Right cardiac atrium (tissue), 5 donors: ENCODE measurements around the gene PPP1R14C. TPM values are rescaled to one million over a fixed set of nuclear protein-coding genes. Genes with fewer than 3 reads are reported as not detected.
"Not testable (repeated sequence)": the region's sequence is repeated elsewhere in the genome, so short reads cannot be mapped to it uniquely, and the experiment has no call there.

ENCODE experiments used
- ATAC-seq, 2 donors: fragments of 200-7000 bp; cut with Tn5 transposase; one replicate each; pipeline versions ENCODE4 v1.8.0 to v1.9.1; 2020; ENCODE audit warnings: moderate library complexity in 2 of 2, mild to moderate bottlenecking in 1 of 2
- DNase-seq, 3 donors: peaks; one replicate each; pipeline ENCODE4 v3.0.0-alpha.2; 2020
- H3K27ac ChIP-seq: one replicate; pipeline ENCODE4 v1.5.1; 2013; ENCODE audit warnings: mild to moderate bottlenecking, low read length, control low read depth, moderate library complexity
- H3K27me3 ChIP-seq: one replicate; pipeline ENCODE4 v1.6.1; 2013; ENCODE audit not compliant: control insufficient read depth, insufficient read depth
- H3K4me1 ChIP-seq: one replicate; pipeline ENCODE4 v1.6.1; 2013; ENCODE audit warnings: low read length; ENCODE audit not compliant: control insufficient read depth, insufficient read depth
- H3K4me3 ChIP-seq: one replicate; pipeline ENCODE4 v1.5.1; 2013; ENCODE audit warnings: low read length, control low read depth
- H3K9me3 ChIP-seq: one replicate; pipeline ENCODE4 v1.6.1; 2013; ENCODE audit warnings: low read length; ENCODE audit not compliant: control insufficient read depth
- WGBS: extraction: QIAGEN DNeasy Blood & Tissue Kit; methylation state at CpG from one replicate; pipeline ENCODE4 v1.1.7; 2013; 5-methylcytosine and 5-hydroxymethylcytosine counted together
- intact Hi-C, 4 donors: fragments of 100-400 bp; cut with DNase I; formaldehyde crosslinking; loops; one replicate each; pipeline versions ENCODE4 v1.11.0 to v1.14.0; 2022 to 2023
- polyA plus RNA-seq: library from polyadenylated mRNA; stranded (reverse); fragments of 200-250 nt; gene quantifications from one replicate; pipeline ENCODE4 v1.2.3, GENCODE V29; 2013
- total RNA-seq, 4 donors: library from RNA; stranded (reverse); fragmentation: NEBNext Ultra II Directional; extraction: Animal tissue kit (Norgen Biotek cat#: 25700); gene quantifications; one replicate each; pipeline ENCODE4 v1.2.1, GENCODE V29; 2021
- donor health status: healthy with polysubstance abuse.
- donor health status: DM: no; HTN: yes; CAD: no.
- donor health status: DM: no; HTN: no; CAD: no.
- donor health status: DM: no; HTN: yes; CAD: no; lungs with severe emphysema.
- donor health status: DM: yes; HTN: yes; CAD: no.

The PPP1R14C gene
- total and polyA plus RNA-seq, 5 donors, result 90.7 to 170 (median 102) TPM

DNA sequence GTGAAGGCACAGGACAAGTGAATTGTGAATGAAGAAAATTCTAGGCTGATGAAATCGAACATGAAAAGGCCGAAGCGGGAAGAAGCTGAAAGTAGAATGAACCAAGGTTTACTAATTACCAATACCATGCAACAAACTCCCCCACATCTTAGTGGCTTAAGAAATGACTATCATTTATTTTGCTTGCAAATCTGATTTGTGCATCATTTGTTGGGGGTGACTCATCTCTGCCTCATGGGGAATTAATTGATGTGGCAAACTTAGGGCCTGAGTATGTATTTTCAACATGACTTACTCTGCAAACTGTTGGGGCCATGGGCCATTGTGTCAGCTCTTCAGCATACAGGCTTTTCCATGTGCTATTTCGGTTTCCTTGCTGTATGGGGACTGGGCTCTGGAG, 26.8 kb downstream of the PPP1R14C start:
- Histone ChIP-seq H3K4me3 (no peak overlapping the region), H3K27me3 (no peaks in the 10 kb centered on the region), H3K9me3 (no peaks in the 10 kb centered on the region), H3K27ac (no peak overlapping the region), H3K4me1 (peaks cover 2% of the 10 kb centered on the region)
- DNase-seq (no peak), ATAC-seq (no peak)
- 79% methylated on average over 4 of the region's 4 CpGs for WGBS
- intact Hi-C loops, result no loop called here

DNA sequence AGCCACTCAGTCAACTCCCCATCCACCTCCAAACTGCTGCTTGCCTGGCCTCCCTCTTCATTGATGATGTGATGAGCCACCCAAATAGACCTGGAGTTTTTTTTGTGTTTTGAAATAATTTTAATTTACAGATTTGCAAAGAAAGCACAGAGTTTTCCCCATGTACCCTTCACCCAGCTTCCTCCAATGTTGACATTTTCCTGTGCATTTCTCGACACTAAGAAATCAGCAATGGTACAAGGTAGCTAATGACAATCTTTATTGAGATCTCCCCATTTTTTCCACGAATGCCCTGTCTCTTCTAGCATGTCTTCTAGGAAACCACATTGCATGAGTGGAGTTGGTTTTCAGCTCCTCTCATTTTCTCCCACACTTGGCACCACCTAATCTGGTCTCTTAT, 30.1 kb downstream of the PPP1R14C start:
- intact Hi-C loops, result no loop called here
- 74% methylated on average over 2 of the region's 2 CpGs for WGBS
- DNase-seq (no peak), ATAC-seq (no peak)
- no peak overlapping the region for H3K4me3 ChIP-seq
- H3K9me3 ChIP-seq, result no peaks in the 10 kb centered on the region
- no peak overlapping the region for H3K27ac ChIP-seq
- H3K27me3 ChIP-seq, result no peaks in the 10 kb centered on the region
- peaks cover 5% of the 10 kb centered on the region for H3K4me1 ChIP-seq

DNA sequence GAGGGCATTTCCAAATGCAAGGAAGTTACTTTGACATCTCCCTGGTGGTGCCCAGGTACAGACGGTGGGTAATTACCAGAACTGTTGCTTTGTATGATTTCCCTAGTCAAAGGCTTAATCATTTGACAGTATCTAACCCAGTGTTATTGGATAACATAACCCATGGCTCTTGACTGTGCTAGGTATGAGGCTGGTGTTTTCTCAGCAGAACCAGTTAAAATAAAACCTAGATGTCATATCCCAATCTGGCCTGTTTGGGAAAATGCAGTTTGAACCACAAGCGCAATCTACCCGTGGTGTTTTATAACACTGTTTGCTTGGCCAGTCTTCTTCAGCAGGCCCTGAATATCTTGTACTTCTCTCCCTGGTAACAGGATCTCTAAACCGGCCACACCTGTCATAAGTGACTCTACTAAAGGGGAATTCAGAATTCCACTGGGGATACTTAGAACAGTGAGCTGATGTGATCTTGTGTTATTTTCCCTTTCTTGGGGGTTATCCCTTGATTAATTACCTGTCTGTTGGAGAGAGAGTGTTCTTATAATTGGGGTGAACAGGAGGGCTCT, 32.8 kb downstream of the PPP1R14C start:
- H3K9me3 ChIP-seq, result no peaks in the 10 kb centered on the region
- intact Hi-C loops, result no loop called here
- peak overlapping the region; percentile 71 for H3K27ac ChIP-seq
- H3K27me3 ChIP-seq, result no peaks in the 10 kb centered on the region
- H3K4me3 ChIP-seq, result no peak overlapping the region
- H3K4me1 ChIP-seq, result peaks cover 5% of the 10 kb centered on the region
- peak in 1 of 2 donors; percentile 5 for ATAC-seq
- 73% methylated on average over 4 of the region's 4 CpGs for WGBS
- no peak for DNase-seq

DNA sequence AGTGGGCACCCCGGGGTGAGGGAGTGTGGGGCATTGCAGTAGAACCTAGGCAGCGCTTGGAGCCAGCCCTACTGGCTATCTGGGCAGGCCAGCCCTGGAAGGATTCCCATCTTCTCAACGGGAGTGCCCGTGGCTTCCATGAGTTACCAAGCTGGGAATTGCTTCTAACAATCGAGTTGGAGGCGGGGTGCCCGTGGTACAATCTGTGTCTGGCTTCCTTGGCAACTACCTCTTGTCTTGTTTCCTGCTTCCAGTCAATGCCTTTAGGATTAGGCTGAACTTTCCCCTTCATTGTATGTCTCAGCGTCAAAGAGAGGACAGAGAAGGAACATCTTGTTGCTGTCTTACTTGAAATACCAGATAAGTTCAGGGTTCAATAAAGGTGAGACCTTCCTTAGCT, 33.3 kb downstream of the PPP1R14C start:
- Histone ChIP-seq H3K4me1 (peaks cover 5% of the 10 kb centered on the region), H3K27me3 (no peaks in the 10 kb centered on the region), H3K9me3 (no peaks in the 10 kb centered on the region), H3K27ac (peak overlapping the region; percentile 71), H3K4me3 (no peak overlapping the region)
- intact Hi-C loops, result no loop called here
- peak; percentile 54 to 82 (median 68) for DNase-seq
- WGBS, result 49% methylated on average over 8 of the region's 8 CpGs
- peak; percentile 66 to 71 for ATAC-seq

DNA sequence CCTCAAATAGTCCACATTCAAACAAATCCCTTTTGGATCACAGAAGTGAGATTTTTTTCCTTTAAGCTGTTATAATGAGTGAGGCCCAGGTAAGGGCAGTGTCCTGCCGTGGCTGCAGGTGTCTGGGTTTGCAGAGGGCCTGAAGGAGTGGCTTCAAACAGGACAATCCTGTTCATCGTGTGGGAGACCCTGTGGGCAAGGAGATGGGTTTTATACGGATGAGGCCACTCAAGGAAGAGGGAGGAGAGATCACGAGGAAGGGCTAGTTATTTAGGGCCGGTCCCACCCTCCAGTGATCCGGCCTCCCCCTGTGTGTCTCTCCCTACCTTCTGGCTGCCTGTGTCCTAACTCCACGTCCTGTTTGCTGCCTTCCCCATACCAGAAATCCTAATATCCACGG, 33.8 kb downstream of the PPP1R14C start:
- ATAC-seq, result peak; percentile 25 to 38
- peaks cover 5% of the 10 kb centered on the region for H3K4me1 ChIP-seq
- 56% methylated on average over 8 of the region's 8 CpGs for WGBS
- H3K27me3 ChIP-seq, result no peaks in the 10 kb centered on the region
- no peaks in the 10 kb centered on the region for H3K9me3 ChIP-seq
- no peak overlapping the region for H3K4me3 ChIP-seq
- H3K27ac ChIP-seq, result peak overlapping the region; percentile 82
- intact Hi-C loops, result no loop called here
- no peak for DNase-seq

DNA sequence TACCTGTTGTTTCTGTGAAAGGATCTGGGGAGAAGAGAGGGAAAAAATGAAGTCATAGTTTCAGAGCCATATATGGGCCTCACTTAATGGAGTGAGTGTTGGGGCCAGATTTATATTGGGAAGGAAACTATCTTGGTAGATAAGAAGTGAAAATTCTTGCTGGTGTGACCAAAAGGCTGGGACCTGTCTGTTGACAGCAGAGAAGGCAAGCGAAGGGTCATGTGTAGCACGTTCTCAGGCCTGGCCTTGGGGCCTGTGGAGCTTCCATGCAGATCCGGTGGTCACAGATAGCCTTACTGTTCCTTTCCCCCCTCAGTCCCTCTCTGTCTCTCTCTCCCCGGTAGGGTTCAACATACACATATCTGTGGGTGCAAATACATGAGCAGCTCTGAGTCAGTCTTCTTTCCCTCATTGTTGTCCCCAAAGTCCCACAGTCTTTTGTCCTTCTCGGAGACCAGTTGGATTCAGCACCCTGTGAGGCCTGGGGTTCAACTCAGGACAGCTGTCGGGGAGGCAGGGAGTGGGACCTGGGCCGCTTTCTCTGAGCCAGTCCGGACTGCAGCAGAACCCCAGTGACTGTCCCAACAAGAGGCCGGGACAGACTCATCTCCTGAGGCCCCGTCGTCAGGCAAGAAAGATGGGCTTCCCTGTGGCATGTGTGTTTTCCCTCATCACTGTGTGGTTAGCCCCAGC, 34.6 kb downstream of the PPP1R14C start:
- Histone ChIP-seq H3K27me3 (no peaks in the 10 kb centered on the region), H3K4me1 (peaks cover 5% of the 10 kb centered on the region), H3K27ac (peak overlapping the region; percentile 82), H3K9me3 (no peaks in the 10 kb centered on the region), H3K4me3 (no peak overlapping the region)
- ATAC-seq, result peak; percentile 76 to 78
- 64% methylated on average over 11 of the region's 11 CpGs for WGBS
- DNase-seq, result peak in 2 of 3 donors; percentile 57 to 69
- intact Hi-C loops, result no loop called here

DNA sequence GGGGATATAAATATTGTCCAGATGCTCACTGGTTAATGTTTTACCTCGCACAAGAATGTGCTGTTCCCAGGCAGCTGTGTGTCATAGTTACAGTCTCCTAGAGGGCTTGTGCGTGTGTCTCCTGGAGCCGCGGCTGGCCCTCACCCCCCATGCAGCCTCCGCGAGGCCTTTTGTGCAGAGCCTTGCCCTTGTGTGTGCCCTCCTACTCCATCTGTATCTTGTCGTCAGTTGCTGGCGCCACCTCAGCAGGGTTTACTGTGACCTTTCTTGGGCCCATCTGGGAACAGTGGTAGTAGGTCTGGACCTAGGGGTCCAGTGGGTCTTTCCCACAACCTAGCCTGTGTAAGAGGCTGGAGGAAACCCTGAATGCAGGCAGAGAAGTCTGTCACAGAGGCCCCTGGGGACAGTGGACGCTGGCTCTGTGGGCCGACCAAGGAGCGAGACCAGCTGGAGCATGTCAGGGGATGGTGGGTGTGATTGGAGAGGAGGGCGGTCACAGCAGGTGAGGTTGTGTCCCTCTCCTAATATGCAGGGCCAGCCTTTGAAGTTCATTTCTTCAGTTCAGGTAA, 35.2 kb downstream of the PPP1R14C start:
- peak in 2 of 3 donors; percentile 39 to 66 for DNase-seq
- ATAC-seq, result peak; percentile 61 to 78

DNA sequence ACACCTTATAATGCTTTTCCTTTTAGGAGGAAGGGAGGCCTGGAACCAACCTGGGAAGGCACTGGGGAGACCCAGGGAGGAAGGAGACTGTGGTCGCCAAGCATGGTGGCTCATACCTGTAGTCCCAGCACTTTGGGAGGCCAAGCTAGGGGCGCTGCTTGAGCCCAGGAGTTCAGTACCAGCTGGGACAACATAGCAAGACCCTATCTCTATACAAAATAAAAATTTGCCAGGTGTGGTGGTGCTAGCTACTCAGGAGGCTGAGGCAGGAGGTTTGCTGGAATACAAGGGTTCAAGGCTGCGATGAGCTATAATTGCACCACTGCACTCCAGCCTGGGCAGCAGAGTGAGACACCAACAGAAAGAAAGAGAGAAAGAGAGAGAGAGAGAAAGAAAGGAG, 36.2 kb downstream of the PPP1R14C start:
- DNase-seq (no peak), ATAC-seq (no peak)
- Histone ChIP-seq H3K9me3 (no peaks in the 10 kb centered on the region), H3K27me3 (no peaks in the 10 kb centered on the region), H3K4me3 (no peak overlapping the region), H3K27ac (peak overlapping the region; percentile 47), H3K4me1 (peaks cover 5% of the 10 kb centered on the region)
- intact Hi-C loops, result no loop called here
- WGBS, result 99% methylated on average over 3 of the region's 3 CpGs

More for the DNA sequence above, 35.2 kb downstream of the PPP1R14C start:
- H3K9me3 ChIP-seq, result no peaks in the 10 kb centered on the region
- H3K27me3 ChIP-seq, result no peaks in the 10 kb centered on the region
- peak overlapping the region; percentile 63 for H3K27ac ChIP-seq
- 52% methylated on average over 12 of the region's 12 CpGs for WGBS
- H3K4me3 ChIP-seq, result no peak overlapping the region
- intact Hi-C loops, result no loop called here
- H3K4me1 ChIP-seq, result peaks cover 5% of the 10 kb centered on the region

DNA sequence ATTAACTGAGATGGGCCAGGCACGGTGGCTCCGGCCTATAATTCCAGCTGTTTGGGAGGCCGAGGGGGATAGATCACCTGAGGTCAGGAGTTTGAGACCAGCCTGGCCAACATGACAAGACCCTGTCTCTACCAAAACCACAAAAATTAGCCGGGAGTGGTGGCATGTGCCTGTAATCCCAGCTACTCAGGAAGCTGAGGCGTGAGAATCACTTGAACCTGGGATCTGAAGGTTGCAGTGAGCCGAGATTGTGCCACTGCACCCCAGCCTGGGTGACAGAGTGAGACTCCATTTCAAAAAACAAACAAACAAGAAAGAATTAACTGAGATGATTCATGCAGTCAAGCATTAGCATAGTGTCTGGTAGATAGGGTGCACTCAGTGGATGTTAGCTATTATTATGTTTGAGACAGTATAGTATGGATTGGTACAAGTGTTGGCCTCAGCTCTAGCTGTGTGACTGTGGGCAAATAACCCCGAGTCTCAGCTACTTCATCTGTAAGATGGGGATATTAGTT, 37.1 kb downstream of the PPP1R14C start:
- WGBS, result 74% methylated on average over 7 of the region's 7 CpGs
- intact Hi-C loops, result not testable (repeated sequence)

DNA sequence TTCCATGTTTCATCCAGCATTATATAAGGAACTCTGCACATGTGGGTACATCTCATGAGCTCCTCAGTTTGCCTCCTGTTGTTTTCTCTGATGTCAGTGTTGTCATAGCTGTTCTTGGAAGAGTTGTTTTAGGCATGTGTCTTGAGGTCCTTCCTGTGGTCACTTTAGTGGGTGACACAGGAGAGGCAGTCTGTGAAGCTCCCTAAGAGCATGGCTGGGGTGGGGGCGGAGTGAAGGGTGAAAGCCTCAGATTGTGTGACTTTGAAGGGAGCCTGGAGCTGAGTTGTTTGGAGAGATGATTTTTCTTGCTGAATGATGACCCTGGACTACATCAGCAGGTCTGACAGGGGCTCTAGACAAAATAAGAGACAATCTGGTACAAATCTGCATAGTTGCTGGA, 37.7 kb downstream of the PPP1R14C start:
- ATAC-seq (no peak), DNase-seq (no peak)
- intact Hi-C loops, result no loop called here
- no peaks in the 10 kb centered on the region for H3K9me3 ChIP-seq
- no peaks in the 10 kb centered on the region for H3K27me3 ChIP-seq
- H3K4me3 ChIP-seq, result no peak overlapping the region
- WGBS, result 89% methylated on average over 1 of the region's 1 CpG
- peaks cover 5% of the 10 kb centered on the region for H3K4me1 ChIP-seq
- H3K27ac ChIP-seq, result peak overlapping the region; percentile 74

More for the DNA sequence above, 37.1 kb downstream of the PPP1R14C start:
- H3K9me3 ChIP-seq, DNase-seq, H3K4me1 ChIP-seq, H3K27me3 ChIP-seq, H3K4me3 ChIP-seq, ATAC-seq: not testable (repeated sequence)
- peak overlapping the region; percentile 74 for H3K27ac ChIP-seq

DNA sequence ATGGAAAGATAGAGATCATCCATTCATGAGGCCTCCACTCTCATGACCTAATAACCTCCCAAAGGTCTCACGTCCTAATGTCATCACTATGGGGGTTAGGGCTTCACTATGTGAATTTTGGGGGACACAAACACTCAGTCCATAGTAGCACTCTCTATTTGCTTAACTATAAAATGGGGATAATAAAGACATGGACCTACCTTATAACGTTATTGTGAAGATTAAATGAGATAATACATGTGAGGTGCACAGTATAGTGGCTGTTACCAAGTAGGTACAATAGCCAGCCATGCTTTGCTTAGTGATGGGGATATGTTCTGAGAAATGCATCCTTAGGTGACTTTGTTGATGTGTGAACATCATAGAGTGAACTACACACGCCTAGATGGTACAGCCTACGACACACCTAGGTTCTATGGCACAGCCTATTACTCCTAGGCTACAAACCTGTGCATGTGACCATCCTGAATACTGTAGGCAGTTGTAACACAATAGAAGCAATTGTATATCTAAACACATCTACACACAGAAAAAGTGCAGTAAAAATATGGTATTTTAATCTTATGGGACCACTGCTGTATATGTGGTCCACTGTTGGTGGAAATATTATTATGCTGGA, 39.7 kb downstream of the PPP1R14C start:
- intact Hi-C loops, result no loop called here
- Histone ChIP-seq H3K27ac (peak overlapping the region; percentile 6), H3K4me3 (no peak overlapping the region), H3K27me3 (no peaks in the 10 kb centered on the region), H3K4me1 (no peaks in the 10 kb centered on the region), H3K9me3 (no peaks in the 10 kb centered on the region)
- ATAC-seq (no peak), DNase-seq (no peak)
- WGBS, result 96% methylated on average over 4 of the region's 4 CpGs
